ENCODE results near the gene SHANK1.
"Not testable (repeated sequence)": the region's sequence is repeated elsewhere in the genome, so short reads cannot be mapped to it uniquely, and the experiment has no call there.

SHANK1 gene

GRCh38 chr19:50750010-50750409 is 30.4 kb upstream of the SHANK1 start:
- H3K79me2 ChIP-seq (ENCODE audit: control insufficient read depth, insufficient read depth, low read length, unreplicated experiment), result no peaks in the 10 kb centered on the region
- no peak overlapping the region for H3K4me3 ChIP-seq (ENCODE audit: low read depth, low read length)
- no peak overlapping the region for H3K27ac ChIP-seq (ENCODE audit: low read depth, low read length)
- H3K27me3 ChIP-seq (ENCODE audit: insufficient read depth, low read length), result peaks cover 6% of the 10 kb centered on the region; the same call in 1 of the 2 replicates
- no peaks in the 10 kb centered on the region for H3K36me3 ChIP-seq (ENCODE audit: insufficient read depth, low read length)
- H2AFZ ChIP-seq (ENCODE audit: low read length, unreplicated experiment), result no peak overlapping the region
- no peaks in the 10 kb centered on the region for H3K4me1 ChIP-seq (ENCODE audit: control insufficient read depth, insufficient read depth, low read length, unreplicated experiment)

- Histone ChIP-seq H3K4me3 (ENCODE audit: low read depth, low read length) (no peak overlapping the region), H3K79me2 (ENCODE audit: control insufficient read depth, insufficient read depth, low read length, unreplicated experiment) (no peaks in the 10 kb centered on the region), H2AFZ (ENCODE audit: low read length, unreplicated experiment) (no peak overlapping the region), H3K27ac (ENCODE audit: low read depth, low read length) (no peak overlapping the region), H3K4me1 (ENCODE audit: control insufficient read depth, insufficient read depth, low read length, unreplicated experiment) (no peaks in the 10 kb centered on the region), H3K36me3 (ENCODE audit: insufficient read depth, low read length) (no peaks in the 10 kb centered on the region), H3K27me3 (ENCODE audit: insufficient read depth, low read length) (peaks cover 6% of the 10 kb centered on the region; the same call in 1 of the 2 replicates)
These were observed 29.9 kb upstream of the SHANK1 start for GRCh38 chr19:50749490-50749889.

DNA sequence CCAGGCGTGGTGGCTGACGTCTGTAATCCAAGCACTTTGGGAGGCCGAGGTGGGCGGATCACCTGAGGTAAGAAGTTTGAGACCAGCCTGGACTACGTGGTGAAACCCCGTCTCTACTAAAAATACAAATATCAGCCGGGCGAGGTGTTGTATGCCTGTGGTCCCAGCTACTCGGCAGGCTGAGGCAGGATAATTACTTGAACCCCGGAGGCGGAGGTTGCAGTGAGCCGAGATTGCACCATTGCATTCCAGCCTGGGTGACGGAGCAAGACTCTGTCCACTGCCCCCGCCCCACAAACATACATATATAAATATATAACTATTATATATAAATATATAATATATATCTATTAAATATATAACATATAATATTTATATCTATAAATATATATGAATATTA is 27.5 kb upstream of the SHANK1 start:
- H2AFZ ChIP-seq (ENCODE audit: low read length, unreplicated experiment), result not testable (repeated sequence)

DNA sequence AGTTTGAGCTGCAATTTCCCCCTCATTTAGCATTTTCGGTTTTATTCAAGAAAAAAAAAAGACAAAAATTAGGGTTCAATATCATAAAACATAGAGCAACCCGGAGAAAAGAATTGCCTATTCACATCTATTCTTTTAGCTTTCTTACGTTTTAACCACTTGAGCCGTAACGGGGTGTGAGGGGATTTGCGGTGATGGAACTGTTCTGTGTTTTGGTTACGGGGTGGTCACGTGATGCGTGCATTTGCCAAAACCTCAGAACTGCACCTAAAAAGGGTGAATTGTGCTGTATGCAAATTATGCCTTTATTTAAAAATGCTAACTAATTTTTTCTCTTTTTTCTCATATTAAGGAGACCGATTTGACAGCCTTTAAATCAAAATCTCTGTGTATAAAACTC is 25.6 kb upstream of the SHANK1 start:
- H3K27ac ChIP-seq (ENCODE audit: low read depth, low read length), result no peak overlapping the region
- no peaks in the 10 kb centered on the region for H3K4me1 ChIP-seq (ENCODE audit: control insufficient read depth, insufficient read depth, low read length, unreplicated experiment)
- H2AFZ ChIP-seq (ENCODE audit: low read length, unreplicated experiment), result no peak overlapping the region
- H3K27me3 ChIP-seq (ENCODE audit: insufficient read depth, low read length), result peaks cover 9% of the 10 kb centered on the region; the same call in 1 of the 2 replicates
- no peaks in the 10 kb centered on the region for H3K36me3 ChIP-seq (ENCODE audit: insufficient read depth, low read length)
- no peak overlapping the region for H3K4me3 ChIP-seq (ENCODE audit: low read depth, low read length)
- no peaks in the 10 kb centered on the region for H3K79me2 ChIP-seq (ENCODE audit: control insufficient read depth, insufficient read depth, low read length, unreplicated experiment)

More for the DNA sequence above, 27.5 kb upstream of the SHANK1 start:
- H3K4me1 ChIP-seq (ENCODE audit: control insufficient read depth, insufficient read depth, low read length, unreplicated experiment); H3K27me3 ChIP-seq (ENCODE audit: insufficient read depth, low read length); H3K36me3 ChIP-seq (ENCODE audit: insufficient read depth, low read length); H3K79me2 ChIP-seq (ENCODE audit: control insufficient read depth, insufficient read depth, low read length, unreplicated experiment); H3K4me3 ChIP-seq (ENCODE audit: low read depth, low read length); H3K27ac ChIP-seq (ENCODE audit: low read depth, low read length): not testable (repeated sequence)

- Histone ChIP-seq H3K4me3 (ENCODE audit: low read depth, low read length) (no peak overlapping the region), H3K27me3 (ENCODE audit: insufficient read depth, low read length) (peaks cover 19% of the 10 kb centered on the region), H3K4me1 (ENCODE audit: control insufficient read depth, insufficient read depth, low read length, unreplicated experiment) (no peaks in the 10 kb centered on the region), H3K36me3 (ENCODE audit: insufficient read depth, low read length) (no peaks in the 10 kb centered on the region), H3K27ac (ENCODE audit: low read depth, low read length) (no peak overlapping the region), H3K79me2 (ENCODE audit: control insufficient read depth, insufficient read depth, low read length, unreplicated experiment) (no peaks in the 10 kb centered on the region), H2AFZ (ENCODE audit: low read length, unreplicated experiment) (no peak overlapping the region)
These were observed 23.9 kb upstream of the SHANK1 start for GRCh38 chr19:50743537-50743936.

- Histone ChIP-seq H3K27me3 (ENCODE audit: insufficient read depth, low read length) (peaks cover 35% of the 10 kb centered on the region), H3K4me3 (ENCODE audit: low read depth, low read length) (no peak overlapping the region), H2AFZ (ENCODE audit: low read length, unreplicated experiment) (no peak overlapping the region), H3K4me1 (ENCODE audit: control insufficient read depth, insufficient read depth, low read length, unreplicated experiment) (no peaks in the 10 kb centered on the region), H3K36me3 (ENCODE audit: insufficient read depth, low read length) (no peaks in the 10 kb centered on the region), H3K27ac (ENCODE audit: low read depth, low read length) (no peak overlapping the region), H3K79me2 (ENCODE audit: control insufficient read depth, insufficient read depth, low read length, unreplicated experiment) (no peaks in the 10 kb centered on the region)
These were observed 21.8 kb upstream of the SHANK1 start for GRCh38 chr19:50741179-50741933.

- Histone ChIP-seq H3K27ac (ENCODE audit: low read depth, low read length) (no peak overlapping the region), H3K4me1 (ENCODE audit: control insufficient read depth, insufficient read depth, low read length, unreplicated experiment) (no peaks in the 10 kb centered on the region), H3K79me2 (ENCODE audit: control insufficient read depth, insufficient read depth, low read length, unreplicated experiment) (no peaks in the 10 kb centered on the region), H3K36me3 (ENCODE audit: insufficient read depth, low read length) (no peaks in the 10 kb centered on the region), H2AFZ (ENCODE audit: low read length, unreplicated experiment) (no peak overlapping the region), H3K27me3 (ENCODE audit: insufficient read depth, low read length) (peaks cover 48% of the 10 kb centered on the region), H3K4me3 (ENCODE audit: low read depth, low read length) (no peak overlapping the region)
These were observed 20.4 kb upstream of the SHANK1 start for GRCh38 chr19:50739914-50740426.

- H3K4me3 ChIP-seq (ENCODE audit: low read depth, low read length), result no peak overlapping the region
- no peaks in the 10 kb centered on the region for H3K36me3 ChIP-seq (ENCODE audit: insufficient read depth, low read length)
- H2AFZ ChIP-seq (ENCODE audit: low read length, unreplicated experiment), result no peak overlapping the region
- H3K27me3 ChIP-seq (ENCODE audit: insufficient read depth, low read length), result peaks cover 48% of the 10 kb centered on the region
- H3K27ac ChIP-seq (ENCODE audit: low read depth, low read length), result no peak overlapping the region
- H3K4me1 ChIP-seq (ENCODE audit: control insufficient read depth, insufficient read depth, low read length, unreplicated experiment), result no peaks in the 10 kb centered on the region
- no peaks in the 10 kb centered on the region for H3K79me2 ChIP-seq (ENCODE audit: control insufficient read depth, insufficient read depth, low read length, unreplicated experiment)
These were observed 19.7 kb upstream of the SHANK1 start for GRCh38 chr19:50739132-50739913.

- Histone ChIP-seq H3K4me1 (ENCODE audit: control insufficient read depth, insufficient read depth, low read length, unreplicated experiment) (no peaks in the 10 kb centered on the region), H3K27me3 (ENCODE audit: insufficient read depth, low read length) (peaks cover 44% of the 10 kb centered on the region), H3K27ac (ENCODE audit: low read depth, low read length) (no peak overlapping the region), H3K79me2 (ENCODE audit: control insufficient read depth, insufficient read depth, low read length, unreplicated experiment) (no peaks in the 10 kb centered on the region), H3K36me3 (ENCODE audit: insufficient read depth, low read length) (no peaks in the 10 kb centered on the region), H3K4me3 (ENCODE audit: low read depth, low read length) (no peak overlapping the region), H2AFZ (ENCODE audit: low read length, unreplicated experiment) (no peak overlapping the region)
These were observed 16.7 kb upstream of the SHANK1 start for GRCh38 chr19:50736338-50736737.

DNA sequence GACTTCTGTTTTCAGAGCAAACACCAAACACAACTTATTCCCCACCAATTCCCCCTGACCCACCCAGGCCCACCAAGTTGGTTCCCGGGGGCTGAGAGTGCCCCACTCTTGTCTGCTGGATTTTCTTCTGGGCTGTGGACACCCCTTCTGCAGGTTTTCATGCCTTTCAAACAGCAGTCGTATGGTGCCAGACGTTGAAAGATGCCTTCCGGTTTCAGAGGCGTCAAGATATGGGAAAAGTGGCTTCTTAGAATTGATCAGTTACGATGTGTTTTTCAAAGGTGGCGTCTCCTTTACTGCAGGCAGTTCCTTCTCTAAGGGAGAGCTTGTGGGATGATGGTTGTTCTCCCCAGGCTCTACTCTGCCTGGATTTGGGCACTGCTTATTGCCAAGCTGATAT is 16.3 kb upstream of the SHANK1 start:
- H3K27me3 ChIP-seq (ENCODE audit: insufficient read depth, low read length), result peaks cover 44% of the 10 kb centered on the region
- no peak overlapping the region for H3K27ac ChIP-seq (ENCODE audit: low read depth, low read length)
- H3K4me1 ChIP-seq (ENCODE audit: control insufficient read depth, insufficient read depth, low read length, unreplicated experiment), result no peaks in the 10 kb centered on the region
- H3K36me3 ChIP-seq (ENCODE audit: insufficient read depth, low read length), result no peaks in the 10 kb centered on the region
- no peak overlapping the region for H2AFZ ChIP-seq (ENCODE audit: low read length, unreplicated experiment)
- H3K79me2 ChIP-seq (ENCODE audit: control insufficient read depth, insufficient read depth, low read length, unreplicated experiment), result no peaks in the 10 kb centered on the region
- no peak overlapping the region for H3K4me3 ChIP-seq (ENCODE audit: low read depth, low read length)
